ENCODE measurements around the gene USP3. TPM values are rescaled to one million over a fixed set of nuclear protein-coding genes. Genes with fewer than 3 reads are reported as not detected.

The USP3 gene
- polyA plus RNA-seq, 1 donor (not counting 4 experiments of a cell fraction or from before 2014, with no cell fraction given): 16.2 TPM

GRCh38 chr15:63473999-63474809 is 30.2 kb upstream of the USP3 start:
- dilution Hi-C loops (cut with MboI; ENCODE audit: extremely low pct_ligation_motif_present, low sequenced_read_pairs): no loop called here

DNA sequence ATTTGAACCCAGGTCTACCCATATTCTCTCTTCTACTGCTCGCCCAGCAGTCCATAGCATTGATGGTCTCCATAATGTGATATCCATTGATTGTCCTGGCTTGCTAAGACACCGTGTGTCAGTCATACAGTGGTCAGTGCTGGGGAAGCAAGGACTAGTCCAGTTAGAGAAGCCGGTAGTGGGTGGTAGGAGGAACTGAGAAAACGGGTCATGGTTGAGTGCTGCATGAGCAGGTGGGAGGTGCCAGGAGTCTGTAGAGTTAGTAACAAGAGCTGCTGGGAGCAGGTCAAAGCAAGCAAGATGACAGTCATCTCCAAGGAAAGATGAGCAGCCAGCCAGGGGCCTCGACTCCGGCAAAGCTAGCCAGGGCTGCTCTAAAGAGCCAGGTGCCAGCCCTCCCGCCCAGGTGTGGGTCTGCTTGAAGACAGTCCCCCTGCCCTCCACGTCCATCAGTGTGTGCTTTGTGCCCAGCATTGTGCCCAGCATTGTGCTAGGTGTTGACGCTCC is 29.5 kb upstream of the USP3 start:
- Histone ChIP-seq H3K27ac (ENCODE audit: control insufficient read depth, insufficient read depth, low read length) (no peak overlapping the region), H3K9me1 (ENCODE audit: control insufficient read depth, extremely low read depth, insufficient read depth, low read length) (no peaks in the 10 kb centered on the region), H3K36me3 (ENCODE audit: control insufficient read depth in 2 of 2, extremely low read depth in 1 of 2, insufficient read depth in 2 of 2, low read length in 2 of 2) (no peaks in the 10 kb centered on the region), H3K9ac (ENCODE audit: control insufficient read depth, extremely low read depth, insufficient read depth, low read length) (no peak overlapping the region), H3K9me3 (ENCODE audit: control insufficient read depth, low read depth, low read length) (no peaks in the 10 kb centered on the region), H3K4me3 (ENCODE audit: control insufficient read depth in 2 of 3, extremely low read depth in 1 of 3, insufficient read depth in 2 of 3, low read depth in 1 of 3, low read length in 3 of 3) (no peak overlapping the region), H3K79me2 (ENCODE audit: control insufficient read depth, insufficient read depth, low read length) (no peaks in the 10 kb centered on the region), H3K4me2 (ENCODE audit: control insufficient read depth, extremely low read depth, insufficient read depth, low read depth, low read length) (no peak overlapping the region), H3K27me3 (ENCODE audit: control insufficient read depth, extremely low read depth, insufficient read depth, low read length) (no peaks in the 10 kb centered on the region), H3K4me1 (ENCODE audit: control insufficient read depth, extremely low read depth, insufficient read depth, low read length) (peaks cover 8% of the 10 kb centered on the region), H2AFZ (ENCODE audit: control insufficient read depth, low read length) (no peak overlapping the region), H4K20me1 (ENCODE audit: control insufficient read depth, extremely low read depth, insufficient read depth, low read length) (no peaks in the 10 kb centered on the region)
- DNase-seq (ENCODE audit: low read depth, low spot score) (no peak), FAIRE-seq (no peak)
- no peak for TF ChIP-seq EZH2 (IDR thresholded peaks at IDR 0.05; ENCODE audit: low read length)
- TF ChIP-seq CTCF (optimal IDR thresholded peaks at IDR 0.05 in 1 of 3, IDR thresholded peaks at IDR 0.05 in 1 of 3, conservative IDR thresholded peaks at IDR 0.05 in 1 of 3; ENCODE audit: extremely low read depth in 1 of 3, insufficient read depth in 2 of 3, low read length in 3 of 3): no peak
- dilution Hi-C loops (cut with MboI; ENCODE audit: extremely low pct_ligation_motif_present, low sequenced_read_pairs): no loop called here

More at GRCh38 chr15:63473999-63474809, 30.2 kb upstream of the USP3 start:
- Histone ChIP-seq H3K4me1 (ENCODE audit: control insufficient read depth, extremely low read depth, insufficient read depth, low read length) (peaks cover 8% of the 10 kb centered on the region), H3K9me3 (ENCODE audit: control insufficient read depth, low read depth, low read length) (no peaks in the 10 kb centered on the region), H3K27ac (ENCODE audit: control insufficient read depth, insufficient read depth, low read length) (no peak overlapping the region), H3K36me3 (ENCODE audit: control insufficient read depth in 2 of 2, extremely low read depth in 1 of 2, insufficient read depth in 2 of 2, low read length in 2 of 2) (no peaks in the 10 kb centered on the region), H3K79me2 (ENCODE audit: control insufficient read depth, insufficient read depth, low read length) (no peaks in the 10 kb centered on the region), H3K27me3 (ENCODE audit: control insufficient read depth, extremely low read depth, insufficient read depth, low read length) (no peaks in the 10 kb centered on the region), H3K9ac (ENCODE audit: control insufficient read depth, extremely low read depth, insufficient read depth, low read length) (no peak overlapping the region), H3K4me3 (ENCODE audit: control insufficient read depth in 2 of 3, extremely low read depth in 1 of 3, insufficient read depth in 2 of 3, low read depth in 1 of 3, low read length in 3 of 3) (no peak overlapping the region), H3K9me1 (ENCODE audit: control insufficient read depth, extremely low read depth, insufficient read depth, low read length) (no peaks in the 10 kb centered on the region), H4K20me1 (ENCODE audit: control insufficient read depth, extremely low read depth, insufficient read depth, low read length) (no peaks in the 10 kb centered on the region), H3K4me2 (ENCODE audit: control insufficient read depth, extremely low read depth, insufficient read depth, low read depth, low read length) (no peak overlapping the region), H2AFZ (ENCODE audit: control insufficient read depth, low read length) (no peak overlapping the region)
- DNase-seq (ENCODE audit: low read depth, low spot score) (no peak), FAIRE-seq (no peak)
- TF ChIP-seq CTCF (optimal IDR thresholded peaks at IDR 0.05 in 1 of 3, IDR thresholded peaks at IDR 0.05 in 1 of 3, conservative IDR thresholded peaks at IDR 0.05 in 1 of 3; ENCODE audit: extremely low read depth in 1 of 3, insufficient read depth in 2 of 3, low read length in 3 of 3): no peak
- no peak for TF ChIP-seq EZH2 (IDR thresholded peaks at IDR 0.05; ENCODE audit: low read length)

All from keratinocyte (primary cell).